ENCODE data around the gene KLK15.

DNA sequence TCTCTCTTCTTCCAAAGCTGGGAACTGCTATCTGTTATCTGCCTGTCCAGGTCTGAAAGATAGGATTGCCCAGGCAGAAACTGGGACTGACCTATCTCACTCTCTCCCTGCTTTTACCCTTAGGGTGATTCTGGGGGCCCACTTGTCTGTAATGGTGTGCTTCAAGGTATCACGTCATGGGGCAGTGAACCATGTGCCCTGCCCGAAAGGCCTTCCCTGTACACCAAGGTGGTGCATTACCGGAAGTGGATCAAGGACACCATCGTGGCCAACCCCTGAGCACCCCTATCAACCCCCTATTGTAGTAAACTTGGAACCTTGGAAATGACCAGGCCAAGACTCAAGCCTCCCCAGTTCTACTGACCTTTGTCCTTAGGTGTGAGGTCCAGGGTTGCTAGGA lies 26.5 kb upstream of the KLK15 start:
- TF ChIP-seq, protein P1, sequence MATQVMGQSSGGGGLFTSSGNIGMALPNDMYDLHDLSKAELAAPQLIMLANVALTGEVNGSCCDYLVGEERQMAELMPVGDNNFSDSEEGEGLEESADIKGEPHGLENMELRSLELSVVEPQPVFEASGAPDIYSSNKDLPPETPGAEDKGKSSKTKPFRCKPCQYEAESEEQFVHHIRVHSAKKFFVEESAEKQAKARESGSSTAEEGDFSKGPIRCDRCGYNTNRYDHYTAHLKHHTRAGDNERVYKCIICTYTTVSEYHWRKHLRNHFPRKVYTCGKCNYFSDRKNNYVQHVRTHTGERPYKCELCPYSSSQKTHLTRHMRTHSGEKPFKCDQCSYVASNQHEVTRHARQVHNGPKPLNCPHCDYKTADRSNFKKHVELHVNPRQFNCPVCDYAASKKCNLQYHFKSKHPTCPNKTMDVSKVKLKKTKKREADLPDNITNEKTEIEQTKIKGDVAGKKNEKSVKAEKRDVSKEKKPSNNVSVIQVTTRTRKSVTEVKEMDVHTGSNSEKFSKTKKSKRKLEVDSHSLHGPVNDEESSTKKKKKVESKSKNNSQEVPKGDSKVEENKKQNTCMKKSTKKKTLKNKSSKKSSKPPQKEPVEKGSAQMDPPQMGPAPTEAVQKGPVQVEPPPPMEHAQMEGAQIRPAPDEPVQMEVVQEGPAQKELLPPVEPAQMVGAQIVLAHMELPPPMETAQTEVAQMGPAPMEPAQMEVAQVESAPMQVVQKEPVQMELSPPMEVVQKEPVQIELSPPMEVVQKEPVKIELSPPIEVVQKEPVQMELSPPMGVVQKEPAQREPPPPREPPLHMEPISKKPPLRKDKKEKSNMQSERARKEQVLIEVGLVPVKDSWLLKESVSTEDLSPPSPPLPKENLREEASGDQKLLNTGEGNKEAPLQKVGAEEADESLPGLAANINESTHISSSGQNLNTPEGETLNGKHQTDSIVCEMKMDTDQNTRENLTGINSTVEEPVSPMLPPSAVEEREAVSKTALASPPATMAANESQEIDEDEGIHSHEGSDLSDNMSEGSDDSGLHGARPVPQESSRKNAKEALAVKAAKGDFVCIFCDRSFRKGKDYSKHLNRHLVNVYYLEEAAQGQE (IDR thresholded peaks at IDR 0.05; ENCODE audit: insufficient replicate concordance, low read depth), result no peak
- TF ChIP-seq, protein P2, sequence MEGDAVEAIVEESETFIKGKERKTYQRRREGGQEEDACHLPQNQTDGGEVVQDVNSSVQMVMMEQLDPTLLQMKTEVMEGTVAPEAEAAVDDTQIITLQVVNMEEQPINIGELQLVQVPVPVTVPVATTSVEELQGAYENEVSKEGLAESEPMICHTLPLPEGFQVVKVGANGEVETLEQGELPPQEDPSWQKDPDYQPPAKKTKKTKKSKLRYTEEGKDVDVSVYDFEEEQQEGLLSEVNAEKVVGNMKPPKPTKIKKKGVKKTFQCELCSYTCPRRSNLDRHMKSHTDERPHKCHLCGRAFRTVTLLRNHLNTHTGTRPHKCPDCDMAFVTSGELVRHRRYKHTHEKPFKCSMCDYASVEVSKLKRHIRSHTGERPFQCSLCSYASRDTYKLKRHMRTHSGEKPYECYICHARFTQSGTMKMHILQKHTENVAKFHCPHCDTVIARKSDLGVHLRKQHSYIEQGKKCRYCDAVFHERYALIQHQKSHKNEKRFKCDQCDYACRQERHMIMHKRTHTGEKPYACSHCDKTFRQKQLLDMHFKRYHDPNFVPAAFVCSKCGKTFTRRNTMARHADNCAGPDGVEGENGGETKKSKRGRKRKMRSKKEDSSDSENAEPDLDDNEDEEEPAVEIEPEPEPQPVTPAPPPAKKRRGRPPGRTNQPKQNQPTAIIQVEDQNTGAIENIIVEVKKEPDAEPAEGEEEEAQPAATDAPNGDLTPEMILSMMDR (IDR thresholded peaks at IDR 0.05; ENCODE audit: insufficient read depth, low read length), result no peak
